Astrocyte (in vitro differentiated cells and primary cell): ENCODE results near the gene RBM19. TPM values are rescaled to one million over a fixed set of nuclear protein-coding genes. Genes with fewer than 3 reads are reported as not detected.
"Not testable (repeated sequence)": the region's sequence is repeated elsewhere in the genome, so short reads cannot be mapped to it uniquely, and the experiment has no call there.

Experiments used
- DNase-seq: peaks from one replicate; pipeline ENCODE4 v3.0.0-alpha.2; 2010; ENCODE audit warnings: low read depth
- FAIRE-seq: peaks from 2 replicates; lab custom pipeline; 2011; peaks lifted over from hg19 to GRCh38; lab: Jason Lieb, UNC
- H2AFZ ChIP-seq: 2 replicates; pipeline ENCODE4 v1.6.0; 2012; ENCODE audit warnings: low read depth, low read length, inconsistent platforms
- H3K27ac ChIP-seq: 2 replicates; pipeline ENCODE4 v1.5.1; 2011; ENCODE audit warnings: low read depth, low read length, inconsistent platforms
- H3K27me3 ChIP-seq: 2 replicates; pipeline ENCODE4 v1.6.0; 2011; ENCODE audit warnings: low read length, inconsistent platforms; ENCODE audit not compliant: insufficient read depth
- H3K36me3 ChIP-seq: 2 replicates; pipeline ENCODE4 v1.5.1; 2011; ENCODE audit warnings: low read length, inconsistent platforms; ENCODE audit not compliant: insufficient read depth
- H3K4me1 ChIP-seq: 2 replicates; pipeline ENCODE4 v1.5.1; 2011; ENCODE audit warnings: low read length, inconsistent platforms; ENCODE audit not compliant: insufficient read depth
- H3K4me2 ChIP-seq: 2 replicates; pipeline ENCODE4 v1.6.0; 2012; ENCODE audit warnings: low read length, inconsistent platforms
- H3K4me3 ChIP-seq: 2 replicates; pipeline ENCODE4 v1.5.1; 2011; ENCODE audit warnings: low read depth, mild to moderate bottlenecking, low read length, inconsistent platforms; ENCODE audit not compliant: insufficient read depth
- H3K79me2 ChIP-seq: 2 replicates; pipeline ENCODE4 v1.6.0; 2012; ENCODE audit warnings: mild to moderate bottlenecking, low read length, inconsistent platforms; ENCODE audit not compliant: insufficient read depth
- H3K9ac ChIP-seq: 2 replicates; pipeline ENCODE4 v1.6.0; 2012; ENCODE audit warnings: mild to moderate bottlenecking, low read length, inconsistent platforms
- H3K9me3 ChIP-seq: 2 replicates; pipeline ENCODE4 v1.5.1; 2012; ENCODE audit warnings: low read depth, mild to moderate bottlenecking, low read length, inconsistent platforms; ENCODE audit not compliant: insufficient read depth
- H4K20me1 ChIP-seq: 2 replicates; pipeline ENCODE4 v1.6.0; 2012; ENCODE audit warnings: low read length, inconsistent platforms; ENCODE audit not compliant: insufficient read depth
- H3K27ac Mint-ChIP-seq: one replicate; pipeline ENCODE4 v1.8.0; 2021; ENCODE audit warnings: mild to moderate bottlenecking, mixed read lengths; ENCODE audit not compliant: unreplicated experiment
- H3K27me3 Mint-ChIP-seq: one replicate; pipeline ENCODE4 v1.8.0; 2021; ENCODE audit warnings: low read depth, mixed read lengths; ENCODE audit not compliant: unreplicated experiment
- H3K36me3 Mint-ChIP-seq: one replicate; pipeline ENCODE4 v1.8.0; 2021; ENCODE audit warnings: low read depth, mixed read lengths; ENCODE audit not compliant: unreplicated experiment
- H3K4me1 Mint-ChIP-seq: one replicate; pipeline ENCODE4 v1.8.0; 2021; ENCODE audit warnings: low read depth, mixed read lengths; ENCODE audit not compliant: unreplicated experiment
- H3K4me3 Mint-ChIP-seq: one replicate; pipeline ENCODE4 v1.8.0; 2021; ENCODE audit warnings: mild to moderate bottlenecking, moderate library complexity, mixed read lengths; ENCODE audit not compliant: unreplicated experiment
- H3K9me3 Mint-ChIP-seq: one replicate; pipeline ENCODE4 v1.8.0; 2021; ENCODE audit warnings: mild to moderate bottlenecking, mixed read lengths; ENCODE audit not compliant: unreplicated experiment
- CTCF ChIP-seq: IDR thresholded peaks from 2 replicates; pipeline ENCODE4 v1.5.1; 2011; ENCODE audit warnings: low read depth, mild to moderate bottlenecking, inconsistent platforms, low read length, moderate library complexity; ENCODE audit not compliant: insufficient read depth
- EZH2 ChIP-seq: IDR thresholded peaks from 2 replicates; pipeline ENCODE4 v1.6.1; 2012; ENCODE audit warnings: mild to moderate bottlenecking, low read length, inconsistent platforms; ENCODE audit not compliant: insufficient read depth
- total RNA-seq: library from RNA; stranded (reverse); gene quantifications from 2 replicates; pipeline ENCODE4 v1.2.1, GENCODE V29; 2021

RBM19 gene
- total RNA-seq, 1 donor from 2014 or later = 32.3 TPM

- H3K9me3 ChIP-seq = no peaks in the 10 kb centered on the region
- Mint-ChIP-seq H3K27me3 (peaks cover 58% of the 10 kb centered on the region), H3K9me3 (peaks cover 2% of the 10 kb centered on the region), H3K4me3 (no peak overlapping the region), H3K27ac (no peak overlapping the region), H3K36me3 (no peaks in the 10 kb centered on the region), H3K4me1 (no peaks in the 10 kb centered on the region)
- H3K4me1 ChIP-seq = no peaks in the 10 kb centered on the region
- H3K9ac ChIP-seq = no peak overlapping the region
- no peak overlapping the region for H3K27ac ChIP-seq
- DNase-seq = no peak
- TF ChIP-seq CTCF (no peak), EZH2 (no peak)
- H3K4me3 ChIP-seq = no peak overlapping the region
- H3K36me3 ChIP-seq = no peaks in the 10 kb centered on the region
- no peaks in the 10 kb centered on the region for H4K20me1 ChIP-seq
- H3K27me3 ChIP-seq = no peaks in the 10 kb centered on the region
- FAIRE-seq = no peak
- H3K4me2 ChIP-seq = no peak overlapping the region
- no peaks in the 10 kb centered on the region for H3K79me2 ChIP-seq
- H2AFZ ChIP-seq = no peak overlapping the region
Measured at GRCh38 chr12:114003286-114003685, 37.2 kb upstream of the RBM19 start.

GRCh38 chr12:114001511-114002340 is 35.6 kb upstream of the RBM19 start:
- Histone ChIP-seq H3K4me3 (no peak overlapping the region), H3K4me1 (no peaks in the 10 kb centered on the region), H3K36me3 (no peaks in the 10 kb centered on the region), H3K27me3 (no peaks in the 10 kb centered on the region), H3K4me2 (no peak overlapping the region), H3K27ac (no peak overlapping the region), H2AFZ (no peak overlapping the region), H3K9me3 (no peaks in the 10 kb centered on the region), H3K79me2 (no peaks in the 10 kb centered on the region), H4K20me1 (no peaks in the 10 kb centered on the region), H3K9ac (no peak overlapping the region)
- no peaks in the 10 kb centered on the region for H3K36me3 Mint-ChIP-seq
- H3K27ac Mint-ChIP-seq = no peak overlapping the region
- H3K9me3 Mint-ChIP-seq = peaks cover 2% of the 10 kb centered on the region
- H3K4me3 Mint-ChIP-seq = no peak overlapping the region
- TF ChIP-seq EZH2 (no peak), CTCF (no peak)
- FAIRE-seq = no peak
- no peaks in the 10 kb centered on the region for H3K4me1 Mint-ChIP-seq
- DNase-seq = no peak
- H3K27me3 Mint-ChIP-seq = peaks cover 58% of the 10 kb centered on the region

DNA sequence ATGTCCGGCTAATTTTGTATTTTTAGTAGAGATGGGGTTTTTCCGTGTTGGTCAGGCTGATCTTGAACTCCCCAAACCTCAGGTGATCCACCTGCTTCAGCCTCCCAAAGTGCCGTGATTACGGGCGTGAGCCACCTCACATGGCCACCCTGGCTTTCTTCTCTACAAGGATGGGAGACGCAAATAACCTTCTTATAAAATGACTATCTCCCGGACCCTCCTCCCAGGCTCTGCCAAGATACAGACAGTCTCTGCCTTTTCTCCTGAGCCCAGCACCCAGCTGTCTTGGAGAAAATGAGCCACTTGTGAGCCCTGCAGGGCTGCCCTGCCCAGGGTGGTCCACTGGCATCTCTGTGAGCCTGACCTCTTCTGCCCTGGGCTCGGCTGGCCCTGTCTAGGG is 34.7 kb upstream of the RBM19 start:
- FAIRE-seq (no peak), DNase-seq (no peak)
- no peak overlapping the region for H3K27ac ChIP-seq
- no peak overlapping the region for H3K4me3 Mint-ChIP-seq
- no peaks in the 10 kb centered on the region for H4K20me1 ChIP-seq
- no peaks in the 10 kb centered on the region for H3K9me3 ChIP-seq
- no peaks in the 10 kb centered on the region for H3K4me1 ChIP-seq
- no peaks in the 10 kb centered on the region for H3K36me3 ChIP-seq
- peaks cover 61% of the 10 kb centered on the region for H3K27me3 Mint-ChIP-seq
- H3K36me3 Mint-ChIP-seq = no peaks in the 10 kb centered on the region
- H3K4me1 Mint-ChIP-seq = no peaks in the 10 kb centered on the region
- H3K4me2 ChIP-seq = no peak overlapping the region
- no peaks in the 10 kb centered on the region for H3K79me2 ChIP-seq
- no peak overlapping the region for H3K4me3 ChIP-seq
- H2AFZ ChIP-seq = no peak overlapping the region
- H3K27me3 ChIP-seq = no peaks in the 10 kb centered on the region
- TF ChIP-seq EZH2 (no peak), CTCF (no peak)
- no peak overlapping the region for H3K9ac ChIP-seq
- no peak overlapping the region for H3K27ac Mint-ChIP-seq
- H3K9me3 Mint-ChIP-seq = peaks cover 2% of the 10 kb centered on the region

DNA sequence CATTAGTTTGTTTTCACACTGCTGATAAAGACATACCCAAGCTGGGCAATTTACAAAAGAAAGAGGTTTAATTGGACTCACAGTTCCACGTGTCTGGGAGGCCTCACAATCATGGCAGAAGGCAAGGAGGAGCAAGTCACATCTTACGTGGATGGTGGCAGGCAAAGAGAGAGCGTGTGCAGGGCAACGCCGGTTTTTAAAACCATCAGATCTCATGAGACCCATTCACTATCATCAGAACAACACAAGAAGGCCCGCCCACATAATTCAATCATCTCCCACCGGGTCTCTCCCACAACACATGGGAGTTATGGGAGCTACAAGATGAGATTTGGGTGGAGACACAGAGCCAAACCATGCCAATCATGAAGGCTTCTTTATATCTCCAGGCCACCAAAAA is 34.1 kb upstream of the RBM19 start:
- H3K4me3 ChIP-seq, H3K9ac ChIP-seq, H3K9me3 ChIP-seq, H2AFZ ChIP-seq, H3K4me1 ChIP-seq, H3K36me3 ChIP-seq, H3K4me2 ChIP-seq, H3K27ac Mint-ChIP-seq, H4K20me1 ChIP-seq, H3K36me3 Mint-ChIP-seq, H3K4me1 Mint-ChIP-seq, H3K79me2 ChIP-seq, H3K27ac ChIP-seq, DNase-seq, H3K27me3 ChIP-seq, FAIRE-seq, H3K4me3 Mint-ChIP-seq, H3K9me3 Mint-ChIP-seq: not testable (repeated sequence)
- H3K27me3 Mint-ChIP-seq = peaks cover 64% of the 10 kb centered on the region
